ENCODE data around the gene MGAT3. TPM values are rescaled to one million over a fixed set of nuclear protein-coding genes. Genes with fewer than 3 reads are reported as not detected.

Gene MGAT3
- total RNA-seq, 6 donors from 2014 or later = 5.2 to 45.0 (median 26.0) TPM

DNA sequence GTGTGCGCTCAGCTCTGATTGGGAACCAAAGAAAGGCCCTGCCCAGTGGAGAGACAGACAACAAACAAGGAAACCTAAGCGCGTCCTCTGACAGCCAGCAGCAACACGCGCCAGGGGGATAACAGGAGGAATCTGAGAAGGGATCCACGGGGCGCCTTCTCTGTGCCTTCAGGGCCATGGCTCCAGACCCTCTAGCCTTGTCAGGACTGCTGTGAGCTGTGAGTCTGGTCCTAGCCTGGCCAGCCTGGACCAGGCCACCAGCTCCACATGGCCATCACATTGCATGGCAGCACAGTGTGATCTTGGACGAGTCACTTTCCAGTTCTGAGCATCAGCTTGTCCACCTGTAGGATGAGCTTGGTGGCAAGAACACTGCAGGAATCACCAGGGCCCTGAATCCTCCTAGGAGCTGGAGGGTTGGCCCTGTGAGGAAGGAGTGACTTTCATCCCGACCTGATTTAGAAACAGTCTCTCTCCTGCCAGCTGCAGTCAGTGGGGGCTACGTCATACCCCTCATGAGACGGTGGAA is 11.8 kb upstream of the MGAT3 start:
- DNase-seq = no peak
- Histone ChIP-seq H3K9me3 (no peaks in the 10 kb centered on the region), H3K27ac (no peak overlapping the region), H3K27me3 (no peaks in the 10 kb centered on the region), H3K4me3 (no peak overlapping the region), H3K4me1 (peaks cover 0 to 2% (median 0%) of the 10 kb centered on the region in 4 donors), H3K36me3 (no peaks in the 10 kb centered on the region)
- no peak for ATAC-seq (ENCODE audit: low FRiP score in 2 of 2)
- 94 to 98% methylated on average over 7 to 11 of the region's 11 CpGs for WGBS, 2 donors
- no peak for TF ChIP-seq POLR2A (IDR thresholded peaks at IDR 0.05)
- TF ChIP-seq EP300 (IDR thresholded peaks at IDR 0.05) = no peak
- no peak for TF ChIP-seq POLR2AphosphoS5 (IDR thresholded peaks at IDR 0.05)
- TF ChIP-seq, protein P1, sequence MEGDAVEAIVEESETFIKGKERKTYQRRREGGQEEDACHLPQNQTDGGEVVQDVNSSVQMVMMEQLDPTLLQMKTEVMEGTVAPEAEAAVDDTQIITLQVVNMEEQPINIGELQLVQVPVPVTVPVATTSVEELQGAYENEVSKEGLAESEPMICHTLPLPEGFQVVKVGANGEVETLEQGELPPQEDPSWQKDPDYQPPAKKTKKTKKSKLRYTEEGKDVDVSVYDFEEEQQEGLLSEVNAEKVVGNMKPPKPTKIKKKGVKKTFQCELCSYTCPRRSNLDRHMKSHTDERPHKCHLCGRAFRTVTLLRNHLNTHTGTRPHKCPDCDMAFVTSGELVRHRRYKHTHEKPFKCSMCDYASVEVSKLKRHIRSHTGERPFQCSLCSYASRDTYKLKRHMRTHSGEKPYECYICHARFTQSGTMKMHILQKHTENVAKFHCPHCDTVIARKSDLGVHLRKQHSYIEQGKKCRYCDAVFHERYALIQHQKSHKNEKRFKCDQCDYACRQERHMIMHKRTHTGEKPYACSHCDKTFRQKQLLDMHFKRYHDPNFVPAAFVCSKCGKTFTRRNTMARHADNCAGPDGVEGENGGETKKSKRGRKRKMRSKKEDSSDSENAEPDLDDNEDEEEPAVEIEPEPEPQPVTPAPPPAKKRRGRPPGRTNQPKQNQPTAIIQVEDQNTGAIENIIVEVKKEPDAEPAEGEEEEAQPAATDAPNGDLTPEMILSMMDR (IDR thresholded peaks at IDR 0.05) = no peak

DNA sequence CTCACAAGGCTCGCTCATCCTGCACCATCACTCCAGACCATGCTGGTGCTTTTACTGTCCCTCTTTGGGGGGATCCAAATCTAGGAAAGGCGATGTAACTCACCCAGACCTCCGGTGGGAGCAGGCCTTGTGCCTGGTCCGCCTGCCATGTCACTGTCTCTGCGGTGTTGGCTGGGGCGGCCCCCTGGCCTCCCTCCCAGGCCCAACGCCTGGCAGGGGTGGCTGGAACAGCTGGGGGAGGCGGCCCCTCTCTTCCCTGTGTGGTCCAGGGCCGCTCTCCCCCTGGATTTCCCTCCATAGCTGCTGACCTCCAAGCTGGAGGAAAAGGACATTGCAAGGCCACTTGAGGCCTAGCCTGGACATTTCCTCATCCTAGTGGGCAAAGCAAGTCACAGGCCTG is 11.1 kb upstream of the MGAT3 start:
- Histone ChIP-seq H3K36me3 (no peaks in the 10 kb centered on the region), H3K4me1 (peaks cover 0 to 2% (median 0%) of the 10 kb centered on the region in 4 donors), H3K27me3 (no peaks in the 10 kb centered on the region), H3K4me3 (no peak overlapping the region), H3K27ac (no peak overlapping the region), H3K9me3 (no peaks in the 10 kb centered on the region)
- ATAC-seq (ENCODE audit: low FRiP score in 2 of 2) (no peak), DNase-seq (no peak)
- 80 to 86% methylated on average over 1 to 9 of the region's 9 CpGs for WGBS, 2 donors
- TF ChIP-seq, protein P1 (IDR thresholded peaks at IDR 0.05) = no peak
- TF ChIP-seq EP300 (IDR thresholded peaks at IDR 0.05) = no peak

DNA sequence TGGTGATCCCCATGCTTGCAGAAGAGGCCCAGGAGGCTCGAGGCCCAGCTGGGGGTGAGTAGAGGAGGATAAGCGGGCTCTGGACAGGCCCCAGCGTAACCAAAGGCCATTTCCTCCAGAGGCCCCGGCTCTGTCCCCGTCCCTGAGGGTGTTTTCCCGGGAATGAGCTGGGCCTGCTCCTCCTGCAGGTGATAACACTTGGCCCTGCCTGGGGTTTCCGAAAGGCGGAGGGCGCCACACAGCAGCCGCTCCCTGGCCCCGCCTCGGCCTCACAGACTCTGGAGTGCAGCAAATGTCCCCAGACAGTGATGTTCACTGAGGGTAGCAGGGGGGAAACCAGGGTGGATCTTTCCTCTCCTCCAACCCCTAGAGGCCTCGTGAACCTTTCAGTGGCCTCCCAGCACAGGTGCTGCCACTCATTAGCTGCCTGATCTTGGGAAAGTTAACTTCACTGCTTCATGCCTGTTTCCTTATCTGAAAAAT is 10.5 kb upstream of the MGAT3 start:
- H3K36me3 ChIP-seq = no peaks in the 10 kb centered on the region
- no peak overlapping the region for H3K27ac ChIP-seq
- H3K4me1 ChIP-seq = peaks cover 0 to 2% (median 0%) of the 10 kb centered on the region in 4 donors
- TF ChIP-seq, protein P1 (IDR thresholded peaks at IDR 0.05) = no peak
- TF ChIP-seq POLR2A (IDR thresholded peaks at IDR 0.05) = no peak
- no peak for TF ChIP-seq EP300 (IDR thresholded peaks at IDR 0.05)
- no peak for TF ChIP-seq POLR2AphosphoS5 (IDR thresholded peaks at IDR 0.05)
- DNase-seq (peak in 1 of 2 donors; percentile 60), ATAC-seq (ENCODE audit: low FRiP score in 2 of 2) (no peak)
- no peaks in the 10 kb centered on the region for H3K9me3 ChIP-seq
- no peak overlapping the region for H3K4me3 ChIP-seq
- H3K27me3 ChIP-seq = no peaks in the 10 kb centered on the region
- 67 to 81% methylated on average over 3 to 13 of the region's 13 CpGs for WGBS, 2 donors

DNA sequence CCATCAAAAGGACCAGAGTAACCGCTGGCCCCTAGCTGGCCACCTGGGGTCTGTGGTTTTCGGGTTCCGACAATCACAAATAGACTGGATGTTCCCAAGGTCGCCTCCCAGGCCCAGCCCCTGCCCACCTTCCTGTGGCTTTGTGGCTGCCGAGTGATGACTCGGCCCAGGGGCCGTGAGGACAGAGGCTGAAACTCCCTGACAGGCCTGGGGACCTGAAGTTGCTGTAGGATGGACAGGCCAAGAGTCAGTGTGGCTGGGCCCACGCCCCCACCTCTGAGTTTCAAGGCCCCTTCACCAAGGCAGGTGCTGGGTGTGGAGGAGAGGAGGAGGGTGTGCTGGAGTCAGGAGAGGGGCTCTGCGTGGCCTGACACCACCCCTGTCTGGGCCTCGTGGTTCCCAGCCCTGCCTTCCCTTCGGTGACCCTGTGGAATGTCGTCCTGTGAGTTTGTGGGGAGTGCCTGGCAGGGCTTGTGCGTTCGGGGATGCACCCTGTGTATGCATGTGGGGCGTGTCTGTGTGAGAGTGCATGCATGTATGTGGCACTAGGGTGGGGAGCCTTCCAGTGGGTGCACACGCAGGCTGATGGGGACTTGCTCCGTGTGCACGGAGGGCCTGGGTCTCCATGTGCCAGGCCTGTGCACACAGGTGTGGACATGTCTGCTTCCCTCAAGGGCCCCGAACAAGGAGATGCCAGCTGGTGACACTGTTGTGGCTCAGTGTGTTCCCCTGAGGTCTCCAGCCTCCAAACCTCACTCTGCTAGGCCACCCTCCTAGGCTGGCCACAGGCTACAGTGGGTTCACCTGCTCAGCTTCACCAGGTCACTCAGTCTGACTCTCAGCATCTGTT is 8.4 kb upstream of the MGAT3 start:
- Histone ChIP-seq H3K4me3 (no peak overlapping the region), H3K27ac (peak overlapping the region in 1 of 4 donors; percentile 32), H3K27me3 (no peaks in the 10 kb centered on the region), H3K4me1 (peaks cover 0 to 7% (median 1%) of the 10 kb centered on the region in 4 donors), H3K9me3 (no peaks in the 10 kb centered on the region), H3K36me3 (no peaks in the 10 kb centered on the region)
- 56 to 68% methylated on average over 10 to 18 of the region's 19 CpGs for WGBS, 2 donors
- DNase-seq = peak in 1 of 2 donors; percentile 58
- TF ChIP-seq EP300 (IDR thresholded peaks at IDR 0.05) = no peak
- TF ChIP-seq, protein P1 (IDR thresholded peaks at IDR 0.05) = no peak
- no peak for TF ChIP-seq POLR2A (IDR thresholded peaks at IDR 0.05)
- peak in 1 of 2 donors; percentile 12 for TF ChIP-seq POLR2AphosphoS5 (IDR thresholded peaks at IDR 0.05)
- peak in 1 of 2 donors; percentile 65 for ATAC-seq (ENCODE audit: low FRiP score in 2 of 2)

Data from upper lobe of left lung (tissue), 6 donors.